K562 (cell line): ENCODE results near the gene SNX25. TPM values are rescaled to one million over a fixed set of nuclear protein-coding genes. Genes with fewer than 3 reads are reported as not detected.

Source experiments
- CC2D1A ChIP-seq: fragments of 450-650 bp; IDR thresholded peaks from 2 replicates; pipeline ENCODE4 v1.6.1; 2017; ENCODE audit warnings: mild to moderate bottlenecking
- COPS2 ChIP-seq: fragments of 450-650 bp; conservative IDR thresholded peaks from 2 replicates; pipeline ENCODE4 v1.6.1; 2016; ENCODE audit warnings: mild to moderate bottlenecking, moderate library complexity
- DDX20 ChIP-seq: fragments of 450-650 bp; IDR thresholded peaks from 2 replicates; pipeline ENCODE4 v1.6.1; 2016; ENCODE audit warnings: missing genetic modification characterization, low read depth, mild to moderate bottlenecking, missing compliant biosample characterization, moderate library complexity
- EP300 ChIP-seq: IDR thresholded peaks from 2 replicates; pipeline ENCODE4 v1.6.1; 2012; ENCODE audit warnings: low read length, improper control_type of control experiment
- FOXA3 ChIP-seq, 2 experiments: fragments of 450-650 bp in 1 of 2; sonication (generic) in 1 of 2; formaldehyde crosslinking; IDR thresholded peaks in 1 of 2; conservative IDR thresholded peaks in 1 of 2; 2 replicates each; pipeline versions ENCODE4 v1.4.0 to v1.8.0; 2020 to 2022; ENCODE audit warnings: mild to moderate bottlenecking in 2 of 2, missing genetic modification reagents in 1 of 2
- KLF1 ChIP-seq: fragments of 450-650 bp; IDR thresholded peaks from 2 replicates; pipeline ENCODE4 v1.6.1; 2016; ENCODE audit warnings: missing genetic modification characterization, missing compliant biosample characterization
- POLR2AphosphoS5 ChIP-seq: IDR thresholded peaks from 2 replicates; pipeline ENCODE4 v1.6.1; 2011; ENCODE audit warnings: mild to moderate bottlenecking, low read depth, low read length, moderate library complexity; ENCODE audit not compliant: control insufficient read depth, insufficient read depth
- SAFB ChIP-seq: fragments of 200-400 bp; formaldehyde crosslinking; IDR thresholded peaks from 2 replicates; pipeline ENCODE4 v1.6.1; 2017; ENCODE audit warnings: low read depth, low read length, borderline replicate concordance
- SOX6 ChIP-seq: fragments of 450-650 bp; IDR thresholded peaks from 2 replicates; pipeline ENCODE4 v1.6.1; 2014; ENCODE audit warnings: mild to moderate bottlenecking
- XRCC4 ChIP-seq: IDR thresholded peaks from one replicate; pipeline ENCODE4 v1.6.1; 2011; ENCODE audit not compliant: insufficient read depth, insufficient read length; ENCODE audit errors: extremely low read depth
- ZNF24 ChIP-seq: fragments of 450-650 bp; IDR thresholded peaks from 2 replicates; pipeline ENCODE4 v1.6.1; 2016
- ZNF561 ChIP-seq: fragments of 450-650 bp; formaldehyde crosslinking; conservative IDR thresholded peaks from 2 replicates; pipeline ENCODE4 v1.4.0; 2020; ENCODE audit warnings: mild to moderate bottlenecking, moderate library complexity
- polyA plus RNA-seq, 8 experiments: library from polyadenylated mRNA; depleted of rRNA in 4 of 8; stranded (reverse) in 5 of 8; unstranded in 3 of 8; fragments of >200 nt; fragmentation: Nextera tagmentation in 2 of 8; fragmentation: Illumina TruSeq in 1 of 8; extraction: Ambion mirVana in 2 of 8; extraction: Trizol in 1 of 8; gene quantifications; 2 replicates each; pipeline versions ENCODE4 v1.2.1 to v1.2.3, GENCODE V29; 2011 to 2014; ENCODE audit warnings: inconsistent platforms in 1 of 8, missing spikeins in 1 of 8
- total RNA-seq, 7 experiments: library from RNA; depleted of rRNA in 6 of 7; stranded (reverse); fragments of >200 nt in 6 of 7; fragmentation: Illumina TruSeq in 2 of 7; extraction: Trizol in 2 of 7; gene quantifications; 2 replicates each; pipeline versions ENCODE4 v1.2.1 to v1.2.3, GENCODE V29; 2011 to 2021; ENCODE audit warnings: low replicate concordance in 1 of 7
- TF ChIP-seq, protein P1 (sequence below): fragments of 250-450 bp; sonication (Bioruptor Pico); IDR thresholded peaks from 2 replicates; pipeline ENCODE4 v1.5.0; 2021
- TF ChIP-seq, protein P2 (sequence below), 2 experiments: fragments of 200-800 bp in 1 of 2; sonication (Bioruptor generic) in 1 of 2; sonication (generic) in 1 of 2; formaldehyde crosslinking in 1 of 2; IDR thresholded peaks in 1 of 2; conservative IDR thresholded peaks in 1 of 2; 2 replicates each; pipeline versions ENCODE4 v1.5.0 to v1.6.1; 2016 to 2020; ENCODE audit warnings: missing compliant biosample characterization in 1 of 2, missing genetic modification characterization in 1 of 2, missing genetic modification reagents in 1 of 2
- TF ChIP-seq, protein P3 (sequence below), 2 experiments: fragments of 450-650 bp in 1 of 2; sonication (generic) in 1 of 2; formaldehyde crosslinking in 1 of 2; IDR thresholded peaks; 2 replicates each; pipeline versions ENCODE4 v1.7.1 to v1.9.0; 2016 to 2022; ENCODE audit warnings: inconsistent platforms in 1 of 2, mild to moderate bottlenecking in 1 of 2, missing genetic modification reagents in 1 of 2
- TF ChIP-seq, protein P4 (sequence below): sonication (generic); formaldehyde crosslinking; IDR thresholded peaks from 2 replicates; pipeline ENCODE4 v1.9.0; 2022; ENCODE audit warnings: mild to moderate bottlenecking, missing genetic modification reagents

Gene SNX25
- total and polyA plus RNA-seq, 9 of the 15 experiments (the other 6 are each of a cell fraction or from before 2014, with no cell fraction given): 2.5 to 23.4 (median 13.3) TPM

DNA sequence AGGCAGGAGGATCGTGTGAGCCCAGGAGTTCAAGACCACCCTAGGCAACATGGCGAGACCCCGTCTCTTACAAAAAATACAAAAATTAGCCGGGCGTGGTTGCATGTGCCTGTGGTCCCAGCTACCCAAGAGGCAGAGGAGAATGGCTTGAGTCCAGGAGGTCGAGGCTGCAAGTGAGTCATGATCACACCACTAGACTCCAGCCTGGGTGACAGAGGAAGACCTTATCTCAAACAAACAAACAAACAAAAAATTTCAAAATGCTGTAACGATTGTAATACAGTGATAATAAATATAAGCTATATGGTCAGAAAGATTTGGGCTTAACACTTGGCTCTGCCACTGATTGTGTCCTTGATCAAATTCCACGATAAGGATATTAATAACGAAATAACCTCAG, 42.2 kb upstream of the SNX25 start (continued):
- TF ChIP-seq DDX20 (tag) (no peak), XRCC4 (no peak), POLR2AphosphoS5 (no peak), SAFB (no peak), ZNF24 (no peak), FOXA3 (CRISPR knock-in tag; conservative IDR thresholded peaks at IDR 0.05 in 1 of 2, IDR thresholded peaks at IDR 0.05 in 1 of 2) (no peak), KLF1 (tag) (no peak), CC2D1A (no peak), SOX6 (peak; percentile 65), COPS2 (no peak), EP300 (0 out of 2 replicates have a peak, but pooled peaks have one; percentile 11), ZNF561 (CRISPR knock-in tag) (no peak)
- TF ChIP-seq, protein P1, sequence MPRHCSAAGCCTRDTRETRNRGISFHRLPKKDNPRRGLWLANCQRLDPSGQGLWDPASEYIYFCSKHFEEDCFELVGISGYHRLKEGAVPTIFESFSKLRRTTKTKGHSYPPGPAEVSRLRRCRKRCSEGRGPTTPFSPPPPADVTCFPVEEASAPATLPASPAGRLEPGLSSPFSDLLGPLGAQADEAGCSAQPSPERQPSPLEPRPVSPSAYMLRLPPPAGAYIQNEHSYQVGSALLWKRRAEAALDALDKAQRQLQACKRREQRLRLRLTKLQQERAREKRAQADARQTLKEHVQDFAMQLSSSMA (CRISPR knock-in tag): no peak
- TF ChIP-seq, protein P2, sequence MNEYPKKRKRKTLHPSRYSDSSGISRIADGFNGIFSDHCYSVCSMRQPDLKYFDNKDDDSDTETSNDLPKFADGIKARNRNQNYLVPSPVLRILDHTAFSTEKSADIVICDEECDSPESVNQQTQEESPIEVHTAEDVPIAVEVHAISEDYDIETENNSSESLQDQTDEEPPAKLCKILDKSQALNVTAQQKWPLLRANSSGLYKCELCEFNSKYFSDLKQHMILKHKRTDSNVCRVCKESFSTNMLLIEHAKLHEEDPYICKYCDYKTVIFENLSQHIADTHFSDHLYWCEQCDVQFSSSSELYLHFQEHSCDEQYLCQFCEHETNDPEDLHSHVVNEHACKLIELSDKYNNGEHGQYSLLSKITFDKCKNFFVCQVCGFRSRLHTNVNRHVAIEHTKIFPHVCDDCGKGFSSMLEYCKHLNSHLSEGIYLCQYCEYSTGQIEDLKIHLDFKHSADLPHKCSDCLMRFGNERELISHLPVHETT (CRISPR knock-in tag; conservative IDR thresholded peaks at IDR 0.05 in 1 of 2, IDR thresholded peaks at IDR 0.05 in 1 of 2): no peak
- TF ChIP-seq, protein P3, sequence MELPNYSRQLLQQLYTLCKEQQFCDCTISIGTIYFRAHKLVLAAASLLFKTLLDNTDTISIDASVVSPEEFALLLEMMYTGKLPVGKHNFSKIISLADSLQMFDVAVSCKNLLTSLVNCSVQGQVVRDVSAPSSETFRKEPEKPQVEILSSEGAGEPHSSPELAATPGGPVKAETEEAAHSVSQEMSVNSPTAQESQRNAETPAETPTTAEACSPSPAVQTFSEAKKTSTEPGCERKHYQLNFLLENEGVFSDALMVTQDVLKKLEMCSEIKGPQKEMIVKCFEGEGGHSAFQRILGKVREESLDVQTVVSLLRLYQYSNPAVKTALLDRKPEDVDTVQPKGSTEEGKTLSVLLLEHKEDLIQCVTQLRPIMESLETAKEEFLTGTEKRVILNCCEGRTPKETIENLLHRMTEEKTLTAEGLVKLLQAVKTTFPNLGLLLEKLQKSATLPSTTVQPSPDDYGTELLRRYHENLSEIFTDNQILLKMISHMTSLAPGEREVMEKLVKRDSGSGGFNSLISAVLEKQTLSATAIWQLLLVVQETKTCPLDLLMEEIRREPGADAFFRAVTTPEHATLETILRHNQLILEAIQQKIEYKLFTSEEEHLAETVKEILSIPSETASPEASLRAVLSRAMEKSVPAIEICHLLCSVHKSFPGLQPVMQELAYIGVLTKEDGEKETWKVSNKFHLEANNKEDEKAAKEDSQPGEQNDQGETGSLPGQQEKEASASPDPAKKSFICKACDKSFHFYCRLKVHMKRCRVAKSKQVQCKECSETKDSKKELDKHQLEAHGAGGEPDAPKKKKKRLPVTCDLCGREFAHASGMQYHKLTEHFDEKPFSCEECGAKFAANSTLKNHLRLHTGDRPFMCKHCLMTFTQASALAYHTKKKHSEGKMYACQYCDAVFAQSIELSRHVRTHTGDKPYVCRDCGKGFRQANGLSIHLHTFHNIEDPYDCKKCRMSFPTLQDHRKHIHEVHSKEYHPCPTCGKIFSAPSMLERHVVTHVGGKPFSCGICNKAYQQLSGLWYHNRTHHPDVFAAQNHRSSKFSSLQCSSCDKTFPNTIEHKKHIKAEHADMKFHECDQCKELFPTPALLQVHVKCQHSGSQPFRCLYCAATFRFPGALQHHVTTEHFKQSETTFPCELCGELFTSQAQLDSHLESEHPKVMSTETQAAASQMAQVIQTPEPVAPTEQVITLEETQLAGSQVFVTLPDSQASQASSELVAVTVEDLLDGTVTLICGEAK (IDR thresholded peaks at IDR 0.05): no peak
- TF ChIP-seq, protein P3 (CRISPR knock-in tag; IDR thresholded peaks at IDR 0.05): no peak
- TF ChIP-seq, protein P4, sequence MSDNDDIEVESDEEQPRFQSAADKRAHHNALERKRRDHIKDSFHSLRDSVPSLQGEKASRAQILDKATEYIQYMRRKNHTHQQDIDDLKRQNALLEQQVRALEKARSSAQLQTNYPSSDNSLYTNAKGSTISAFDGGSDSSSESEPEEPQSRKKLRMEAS (CRISPR knock-in tag): peak; percentile 66
